Measurements from ENCODE around the gene GSG1L. TPM values are rescaled to one million over a fixed set of nuclear protein-coding genes. Genes with fewer than 3 reads are reported as not detected.

The GSG1L gene
- total RNA-seq, 4 donors from 2014 or later = not detected

DNA sequence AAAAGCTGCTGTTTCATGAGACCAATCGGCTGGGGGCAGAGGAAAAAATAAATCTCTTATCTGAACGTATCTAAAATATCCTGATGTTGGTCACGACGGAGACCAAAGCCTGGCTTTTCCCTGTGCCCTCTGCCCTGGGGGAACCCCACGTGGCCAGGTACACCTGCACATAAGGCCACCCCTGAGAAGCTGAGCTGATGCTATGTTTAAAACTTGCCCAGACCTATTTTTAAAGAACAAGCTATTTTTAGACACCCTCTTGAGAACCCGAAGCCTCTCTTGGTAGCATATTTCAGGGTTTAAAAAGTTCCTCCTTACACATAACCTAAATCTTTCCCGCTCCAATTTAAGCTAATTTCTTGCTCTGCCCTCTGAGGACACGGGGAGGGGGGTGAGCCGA is 210.4 kb downstream of the GSG1L start:
- ATAC-seq (ENCODE audit: low FRiP score) (no peak), DNase-seq (ENCODE audit: low spot score) (no peak)
- TF ChIP-seq, protein P1, sequence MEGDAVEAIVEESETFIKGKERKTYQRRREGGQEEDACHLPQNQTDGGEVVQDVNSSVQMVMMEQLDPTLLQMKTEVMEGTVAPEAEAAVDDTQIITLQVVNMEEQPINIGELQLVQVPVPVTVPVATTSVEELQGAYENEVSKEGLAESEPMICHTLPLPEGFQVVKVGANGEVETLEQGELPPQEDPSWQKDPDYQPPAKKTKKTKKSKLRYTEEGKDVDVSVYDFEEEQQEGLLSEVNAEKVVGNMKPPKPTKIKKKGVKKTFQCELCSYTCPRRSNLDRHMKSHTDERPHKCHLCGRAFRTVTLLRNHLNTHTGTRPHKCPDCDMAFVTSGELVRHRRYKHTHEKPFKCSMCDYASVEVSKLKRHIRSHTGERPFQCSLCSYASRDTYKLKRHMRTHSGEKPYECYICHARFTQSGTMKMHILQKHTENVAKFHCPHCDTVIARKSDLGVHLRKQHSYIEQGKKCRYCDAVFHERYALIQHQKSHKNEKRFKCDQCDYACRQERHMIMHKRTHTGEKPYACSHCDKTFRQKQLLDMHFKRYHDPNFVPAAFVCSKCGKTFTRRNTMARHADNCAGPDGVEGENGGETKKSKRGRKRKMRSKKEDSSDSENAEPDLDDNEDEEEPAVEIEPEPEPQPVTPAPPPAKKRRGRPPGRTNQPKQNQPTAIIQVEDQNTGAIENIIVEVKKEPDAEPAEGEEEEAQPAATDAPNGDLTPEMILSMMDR (IDR thresholded peaks at IDR 0.05) = no peak

DNA sequence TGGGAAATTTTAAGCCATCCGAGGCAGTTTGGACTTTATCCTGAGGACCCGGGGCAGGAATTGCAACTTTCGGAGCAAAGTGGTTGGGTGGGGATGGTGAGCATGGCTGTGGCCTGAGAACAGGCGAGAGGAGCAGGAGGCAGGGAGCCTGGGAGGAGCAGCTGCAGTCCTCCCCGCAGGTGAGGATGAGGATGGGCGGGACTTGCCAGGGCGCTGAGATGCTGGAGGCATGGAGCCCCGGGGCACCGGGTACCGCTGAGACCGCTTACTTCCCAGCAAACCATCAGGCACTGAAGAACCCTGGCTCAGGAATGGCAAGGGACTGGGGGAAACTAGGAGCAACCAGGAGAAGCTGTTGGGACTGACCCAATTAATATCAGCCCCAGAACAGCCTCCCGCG is 210.8 kb downstream of the GSG1L start:
- ATAC-seq (ENCODE audit: low FRiP score) (no peak), DNase-seq (ENCODE audit: low spot score) (no peak)
- TF ChIP-seq, protein P1 (IDR thresholded peaks at IDR 0.05) = no peak

DNA sequence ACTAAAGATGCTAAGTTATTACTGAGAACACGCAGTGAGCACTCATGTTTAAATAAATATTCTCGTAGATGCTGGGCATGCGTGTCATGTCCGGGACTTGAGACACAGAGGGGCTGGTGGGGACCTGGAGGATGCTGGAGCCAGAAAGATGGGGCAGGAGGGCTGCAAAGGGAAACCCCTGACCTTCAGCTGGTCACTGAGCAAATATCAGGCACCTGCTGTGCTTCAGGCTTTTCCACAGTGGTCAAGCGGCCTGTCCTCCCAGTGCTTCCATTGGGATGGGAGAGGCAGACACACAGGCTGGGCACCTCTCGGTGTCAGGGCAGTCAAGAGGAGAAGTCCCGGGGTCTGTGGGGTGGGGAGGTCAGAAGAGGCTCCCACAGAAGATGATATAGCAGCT is 211.4 kb downstream of the GSG1L start:
- TF ChIP-seq, protein P1 (IDR thresholded peaks at IDR 0.05) = no peak
- DNase-seq (ENCODE audit: low spot score) (no peak), ATAC-seq (ENCODE audit: low FRiP score) (no peak)

DNA sequence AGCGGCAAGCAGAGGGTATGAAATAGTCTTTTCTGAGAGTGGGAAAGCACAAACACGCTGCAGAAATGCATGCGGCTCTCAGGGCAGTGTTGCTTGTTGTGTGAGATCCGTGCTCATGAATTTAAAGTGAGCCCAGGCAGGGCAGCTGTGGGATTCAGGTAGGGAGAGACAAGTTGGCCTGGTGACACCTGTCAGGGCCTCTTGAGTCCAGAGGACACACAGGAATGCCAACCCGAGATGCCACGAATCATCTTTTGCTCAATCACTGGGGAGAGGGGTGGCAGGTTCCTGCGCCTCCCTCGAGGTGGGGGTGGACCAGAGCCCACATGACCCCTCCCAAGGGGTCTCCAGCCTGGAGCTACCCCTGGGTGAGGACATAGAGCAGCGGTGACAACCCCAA is 211.9 kb downstream of the GSG1L start:
- ATAC-seq (ENCODE audit: low FRiP score) (no peak), DNase-seq (ENCODE audit: low spot score) (no peak)
- TF ChIP-seq, protein P1 (IDR thresholded peaks at IDR 0.05) = no peak

DNA sequence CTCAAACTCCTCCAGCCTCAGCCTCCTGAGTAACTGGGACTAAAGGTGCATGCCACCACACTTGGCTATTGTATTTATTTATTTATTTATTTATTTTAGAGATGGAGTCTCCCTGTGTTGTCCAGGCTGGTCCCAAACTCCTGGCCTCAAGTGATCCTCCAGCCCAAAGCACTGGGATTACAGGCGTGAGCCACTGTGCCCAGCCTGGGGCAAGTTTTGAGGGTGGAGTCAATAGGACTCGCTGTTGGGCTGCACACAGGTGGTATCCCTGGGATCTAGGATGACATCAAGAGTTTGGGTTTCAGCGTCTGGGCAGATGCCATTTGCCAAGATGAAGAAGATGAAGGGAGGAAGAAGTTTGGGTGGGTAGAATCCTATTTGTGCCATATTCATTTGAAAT is 213.9 kb downstream of the GSG1L start:
- DNase-seq (ENCODE audit: low spot score) (no peak), ATAC-seq (ENCODE audit: low FRiP score) (no peak)
- TF ChIP-seq, protein P1 (IDR thresholded peaks at IDR 0.05) = no peak

DNA sequence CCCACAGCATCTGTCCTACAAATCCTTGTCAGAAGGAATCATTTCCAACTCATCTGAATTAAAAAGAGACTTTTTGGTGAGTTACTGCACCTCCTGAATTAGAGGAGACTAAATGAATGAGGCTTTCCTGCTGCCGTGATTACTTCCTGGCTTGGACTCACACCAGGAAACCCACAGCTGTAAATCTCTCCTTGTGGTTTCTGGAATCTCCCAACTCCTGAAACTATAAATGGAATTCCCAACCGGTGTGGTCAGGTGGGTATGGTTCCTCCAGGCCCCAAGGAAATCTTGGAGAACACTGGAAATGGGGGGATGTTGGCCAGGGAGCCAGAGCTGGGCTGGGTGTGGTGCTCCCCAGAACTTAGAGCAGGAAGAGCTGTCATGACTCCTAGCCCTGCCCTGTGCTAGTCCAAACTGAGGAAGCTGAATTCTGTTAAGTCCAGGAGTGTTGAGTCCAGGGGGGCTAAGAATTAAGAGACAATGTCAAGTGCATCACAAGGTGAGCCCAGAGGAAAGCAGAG is 216.4 kb downstream of the GSG1L start:
- DNase-seq (ENCODE audit: low spot score) = no peak
- ATAC-seq (ENCODE audit: low FRiP score) = no peak
- TF ChIP-seq, protein P1 (IDR thresholded peaks at IDR 0.05) = no peak

DNA sequence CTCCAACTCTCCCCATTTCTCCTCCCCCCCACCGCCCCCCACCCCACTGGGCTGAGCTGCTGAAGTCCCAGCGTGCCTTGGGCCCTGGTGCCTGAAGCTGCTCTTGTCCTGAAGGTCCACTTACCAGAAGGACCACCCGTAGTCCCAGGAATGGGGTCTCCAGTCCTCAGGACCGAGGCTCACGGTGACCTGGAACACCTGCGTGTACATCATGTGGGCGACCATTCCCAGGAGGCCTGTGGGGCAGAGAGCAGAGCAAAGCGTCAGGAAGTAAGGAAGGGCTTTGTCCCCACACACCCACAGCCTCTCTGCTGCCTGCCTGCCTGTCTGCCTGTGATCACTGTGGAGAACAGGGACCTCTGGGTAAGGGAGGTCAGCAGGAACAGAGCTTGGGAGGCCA is 218.7 kb downstream of the GSG1L start:
- DNase-seq (ENCODE audit: low spot score) (no peak), ATAC-seq (ENCODE audit: low FRiP score) (no peak)
- TF ChIP-seq, protein P1 (IDR thresholded peaks at IDR 0.05) = no peak

Data from omental fat pad (tissue), 4 donors.